Stimulated activated CD4-positive, alpha-beta T cell treated with anti-CD3 and anti-CD28 coated beads, Interleukin-12 subunit alpha, Interleukin-12 subunit beta, amount 100 ng/mL, for 24 hours (primary cell): Measurements from ENCODE around the gene F12.

Source experiments
- DNase-seq, 2 experiments: peaks; one replicate each; pipeline ENCODE4 v3.0.0-alpha.2; 2020; ENCODE audit warnings: low read depth in 2 of 2

Gene F12

DNA sequence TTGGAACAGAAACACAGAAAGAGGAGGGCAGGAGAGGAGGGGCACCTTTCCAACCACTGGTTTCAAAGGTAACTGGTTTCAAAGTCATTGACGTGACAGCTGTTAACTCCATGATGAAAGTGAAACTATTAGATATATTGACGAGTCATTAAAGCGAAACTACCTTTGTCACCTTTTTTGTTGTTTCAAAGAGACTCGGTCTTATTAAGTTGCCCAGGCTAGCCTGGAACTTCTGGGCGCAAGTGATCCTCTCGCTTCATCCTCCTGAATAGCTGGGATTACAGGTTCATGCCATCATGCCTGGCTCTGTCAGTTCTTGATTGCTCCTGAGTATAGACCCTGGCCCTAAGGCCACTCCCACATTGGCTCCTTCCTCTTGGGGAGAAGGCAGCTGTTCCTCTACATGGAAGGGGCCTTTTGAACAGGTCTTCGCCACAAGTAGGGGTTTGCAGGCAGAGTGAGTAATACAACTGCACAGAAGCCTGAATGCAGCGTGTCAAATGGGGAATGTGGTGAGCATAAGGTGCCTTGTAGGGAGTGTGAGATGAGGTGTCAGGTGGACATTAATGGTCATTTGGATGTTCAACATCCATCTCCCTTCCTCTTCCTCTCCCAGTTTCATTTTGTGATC is 3.4 kb upstream of the F12 start:
- no peak for DNase-seq

DNA sequence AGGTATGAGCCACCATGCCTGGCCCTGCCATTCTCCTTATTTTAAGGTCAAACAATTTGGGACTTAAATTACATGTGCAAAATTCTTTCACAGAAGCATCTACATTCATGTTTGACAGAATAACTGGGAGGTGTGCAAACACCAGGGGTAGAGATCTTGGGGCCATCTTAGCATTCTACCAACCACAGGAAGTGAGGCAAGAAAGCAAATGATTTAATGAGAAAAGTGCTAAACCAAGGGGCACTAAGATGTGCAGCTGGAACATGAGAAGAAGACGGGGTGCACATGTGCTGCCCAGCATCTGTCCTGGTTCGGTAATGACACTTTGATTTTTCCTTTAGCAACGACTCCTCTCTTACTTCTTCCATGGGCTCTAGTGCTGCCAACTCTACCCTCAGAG is 1.2 kb upstream of the F12 start:
- DNase-seq: no peak

DNA sequence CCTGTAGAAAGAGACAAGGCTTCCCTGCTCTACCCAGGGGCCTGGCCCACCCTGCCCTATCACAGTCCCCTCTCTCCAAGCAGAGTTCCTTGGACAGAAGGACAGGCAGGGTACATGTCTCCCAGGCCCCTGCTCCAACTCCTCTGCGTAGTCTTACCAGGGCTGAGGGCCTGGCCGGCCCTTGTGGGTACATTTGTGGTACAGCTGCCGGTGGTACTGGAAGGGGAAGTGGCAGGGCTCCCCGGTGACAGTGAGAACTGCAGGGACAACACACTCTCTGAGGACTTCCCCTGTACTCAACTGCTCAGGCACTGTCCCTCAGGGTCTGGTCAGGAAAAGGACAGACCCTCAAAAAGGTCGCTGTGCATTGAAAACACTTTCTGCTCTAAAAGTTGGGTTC is 3.6 kb downstream of the F12 start:
- no peak for DNase-seq

DNA sequence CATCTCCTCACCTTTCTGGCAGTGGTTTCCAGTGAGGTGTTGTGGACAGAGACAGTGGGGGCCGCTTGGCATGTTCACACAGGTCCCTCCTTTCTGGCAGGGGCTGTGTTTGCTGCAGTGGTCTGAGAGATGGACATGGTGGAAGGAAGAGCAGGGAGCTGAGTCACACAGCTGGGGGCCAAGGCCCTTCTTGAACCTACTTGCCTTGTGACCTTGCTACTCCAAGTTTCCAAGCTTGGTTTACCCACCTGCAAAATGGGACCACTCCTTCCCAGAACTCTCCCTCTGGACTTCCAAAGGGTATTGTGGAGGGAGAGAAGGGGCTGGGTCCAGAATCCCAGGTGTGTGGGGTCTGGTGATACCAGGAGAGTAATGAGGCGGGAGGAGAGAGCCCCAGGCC is 4.1 kb downstream of the F12 start:
- DNase-seq: no peak

DNA sequence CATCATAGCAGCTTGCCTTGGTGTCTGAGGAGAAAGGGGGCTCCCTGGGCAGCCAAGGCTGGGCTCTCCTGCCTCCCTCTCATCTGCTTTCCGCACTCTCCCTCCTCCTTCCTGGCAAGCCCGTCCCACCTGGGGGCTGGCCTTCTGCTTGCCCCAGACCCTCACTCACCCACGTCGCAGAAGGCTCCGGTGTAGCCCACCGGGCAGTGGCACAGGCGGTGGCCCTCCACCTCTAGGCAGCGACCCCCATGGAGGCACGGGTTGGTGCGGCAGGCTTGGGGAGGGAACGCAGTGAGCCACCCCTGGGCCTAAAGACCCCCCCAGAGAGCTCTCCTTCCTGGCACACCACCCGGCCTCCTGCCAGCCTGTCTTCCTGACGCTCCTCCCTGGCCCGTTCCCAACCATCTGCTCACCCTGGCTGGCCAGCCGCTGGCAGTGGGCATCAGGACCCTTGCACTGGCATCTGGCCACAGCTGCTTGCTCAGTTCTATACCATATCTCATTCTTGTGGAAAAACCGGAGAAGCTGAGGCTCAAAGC is 4.7 kb downstream of the F12 start:
- no peak for DNase-seq

DNA sequence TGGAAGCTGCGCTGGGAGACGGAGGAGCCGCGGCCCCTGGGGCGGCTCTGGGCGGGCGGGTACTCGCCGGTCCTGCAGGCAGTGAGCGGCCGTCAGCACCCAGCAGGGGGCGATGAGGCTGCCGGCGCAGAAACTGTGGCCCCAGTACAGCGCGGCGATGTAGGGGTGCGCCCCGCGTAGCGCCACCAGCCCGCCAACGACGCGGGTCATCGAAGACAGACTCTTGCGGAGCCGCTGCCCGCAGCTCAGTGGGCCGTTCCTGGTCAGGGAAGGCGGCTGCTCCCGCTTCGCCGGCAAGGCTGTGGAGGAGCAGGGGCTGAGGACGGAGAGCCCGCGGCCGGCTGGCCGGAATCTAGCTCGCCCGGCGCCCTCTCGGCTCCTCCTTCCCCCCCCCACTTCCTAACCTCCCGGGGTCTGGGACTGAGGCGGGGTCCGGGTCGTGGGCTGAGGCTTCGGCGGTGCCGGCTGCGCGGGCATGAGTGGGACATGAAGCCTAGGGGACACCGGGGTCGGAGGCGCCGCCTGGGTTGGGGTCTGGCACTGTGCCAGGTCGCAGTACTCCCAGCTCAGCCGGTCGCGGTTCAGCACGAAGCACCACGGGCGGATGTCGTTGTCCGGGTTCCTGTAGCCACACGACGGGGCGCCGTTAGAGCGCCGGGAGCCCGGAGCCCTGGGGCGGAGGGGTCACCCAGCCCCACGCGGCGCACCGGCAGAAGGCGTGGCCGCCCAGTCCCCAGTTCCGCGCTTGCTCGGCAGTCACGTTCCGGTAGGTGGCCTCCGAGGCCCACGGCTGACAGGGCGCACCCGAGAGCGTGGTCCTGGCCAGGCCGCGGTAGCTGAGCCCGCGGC is 5.3 kb downstream of the F12 start:
- peak; percentile 61 to 79 for DNase-seq

DNA sequence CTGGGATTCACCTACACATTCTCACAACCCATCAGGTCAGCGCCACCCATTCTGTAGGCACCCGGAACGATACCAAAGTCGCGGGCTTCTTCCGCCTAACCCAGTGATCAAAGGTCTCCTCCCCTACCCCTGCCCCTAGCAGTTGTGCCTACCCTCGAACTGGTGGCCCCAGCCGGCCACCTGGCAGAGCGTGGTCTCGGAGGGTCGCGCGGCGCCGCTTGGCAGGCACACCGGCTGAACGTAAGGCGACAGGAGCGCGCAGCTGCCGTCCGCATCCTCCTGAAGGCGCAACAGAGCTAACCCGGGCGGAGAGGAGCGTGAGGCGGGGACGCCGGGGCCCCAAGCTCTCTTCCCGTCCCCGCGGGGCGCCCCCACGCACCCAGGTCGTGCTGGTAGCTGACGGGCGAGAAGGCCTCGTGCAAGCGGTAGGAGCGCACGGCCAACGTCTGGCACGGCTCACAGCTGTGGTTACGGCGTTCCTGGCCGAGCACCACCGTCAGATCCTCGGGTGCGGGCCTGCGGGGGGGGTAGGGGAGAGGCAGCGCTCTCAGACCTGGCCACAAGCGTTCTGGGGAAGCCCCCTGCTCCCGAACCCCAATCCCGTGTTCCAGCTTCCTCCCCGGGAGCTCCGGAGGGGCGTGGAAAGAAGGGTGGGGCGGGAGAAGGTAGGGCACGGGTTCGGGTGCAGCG is 6.1 kb downstream of the F12 start:
- no peak for DNase-seq

DNA sequence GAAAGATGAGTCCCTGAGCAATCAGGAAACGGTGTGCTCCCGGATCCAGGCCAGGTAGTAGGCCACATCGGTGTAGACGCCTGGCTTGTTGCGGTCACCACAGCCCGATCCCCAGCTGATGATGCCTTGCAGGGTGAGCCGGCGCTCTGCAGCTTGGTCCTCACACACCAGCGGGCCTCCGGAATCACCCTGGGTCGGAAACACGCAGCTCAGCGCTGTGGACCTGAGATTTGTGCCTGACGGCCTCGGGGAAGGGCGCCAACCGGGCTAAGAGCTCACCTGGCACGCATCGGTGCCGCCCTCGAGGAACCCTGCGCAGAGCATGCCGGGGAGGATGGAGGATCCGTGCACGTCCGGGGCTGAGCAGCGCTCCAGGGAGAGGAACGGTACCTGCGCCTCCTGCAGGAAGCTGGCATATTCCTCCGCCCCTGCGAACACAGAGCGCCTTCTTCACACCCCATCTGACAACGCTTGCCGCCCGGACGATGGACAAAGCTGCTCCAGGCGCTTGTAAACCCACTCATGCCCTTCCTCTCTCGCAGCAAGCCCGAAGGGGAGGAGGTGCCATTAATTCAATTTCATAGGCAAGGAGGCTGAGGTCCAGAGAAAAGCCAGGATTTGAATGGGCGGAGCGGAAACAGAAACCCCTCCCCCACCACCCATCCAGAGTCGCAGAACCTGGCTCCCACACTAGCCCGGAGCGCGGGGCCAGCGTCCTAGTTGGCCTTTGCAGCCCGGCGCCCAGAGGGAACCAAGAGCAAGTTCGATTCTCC is 6.9 kb downstream of the F12 start:
- peak in 1 of 2 experiments; percentile 72 for DNase-seq

DNA sequence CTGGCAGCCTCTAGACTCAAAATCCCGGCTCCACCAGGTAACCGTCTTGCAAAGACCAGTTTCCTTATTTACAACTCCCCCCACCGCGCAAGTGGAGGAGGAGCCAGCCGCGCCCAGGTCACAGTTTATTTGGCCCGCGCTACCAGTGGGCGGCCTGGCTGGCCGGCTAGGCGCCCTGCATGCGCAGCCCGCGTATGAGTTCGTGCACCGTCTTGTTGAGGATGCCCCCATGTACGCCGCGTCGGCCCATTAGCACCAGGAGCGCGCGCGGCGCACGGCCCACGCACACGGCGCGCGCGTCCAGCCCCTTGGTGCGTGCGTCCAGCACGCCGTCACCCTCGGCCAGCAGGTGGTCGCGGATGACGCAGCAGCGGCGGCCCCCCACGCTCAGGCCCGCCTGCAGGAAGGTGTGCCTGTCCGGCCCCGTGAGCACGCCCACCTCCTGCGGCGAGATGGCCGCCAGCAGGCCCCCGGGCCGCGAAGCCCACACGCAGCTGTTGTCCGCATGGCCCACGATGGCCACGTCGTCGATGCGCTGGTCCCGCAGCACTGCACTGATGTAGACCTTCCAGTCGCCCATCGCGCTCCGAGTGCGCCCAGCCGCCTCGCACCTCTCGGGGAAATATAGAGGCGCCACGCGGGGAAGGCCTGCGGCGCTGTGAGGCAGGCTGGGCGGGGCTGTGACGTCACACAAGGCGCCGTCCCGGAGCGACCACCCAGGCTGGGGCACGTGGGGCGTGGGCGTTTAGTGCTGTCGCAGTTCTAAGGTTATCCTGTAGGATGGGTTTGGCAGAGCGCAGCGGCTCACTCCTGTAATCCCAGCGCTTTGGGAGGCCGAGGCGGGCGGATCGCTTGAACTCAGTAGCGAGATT is 9.1 kb downstream of the F12 start, which contains the start of gene PFN3:
PFN3 (minus strand) TSS at position 665 of the 872 bp plus-strand sequence; CDS start at position 580, 85 bp downstream.
- DNase-seq: no peak

DNA sequence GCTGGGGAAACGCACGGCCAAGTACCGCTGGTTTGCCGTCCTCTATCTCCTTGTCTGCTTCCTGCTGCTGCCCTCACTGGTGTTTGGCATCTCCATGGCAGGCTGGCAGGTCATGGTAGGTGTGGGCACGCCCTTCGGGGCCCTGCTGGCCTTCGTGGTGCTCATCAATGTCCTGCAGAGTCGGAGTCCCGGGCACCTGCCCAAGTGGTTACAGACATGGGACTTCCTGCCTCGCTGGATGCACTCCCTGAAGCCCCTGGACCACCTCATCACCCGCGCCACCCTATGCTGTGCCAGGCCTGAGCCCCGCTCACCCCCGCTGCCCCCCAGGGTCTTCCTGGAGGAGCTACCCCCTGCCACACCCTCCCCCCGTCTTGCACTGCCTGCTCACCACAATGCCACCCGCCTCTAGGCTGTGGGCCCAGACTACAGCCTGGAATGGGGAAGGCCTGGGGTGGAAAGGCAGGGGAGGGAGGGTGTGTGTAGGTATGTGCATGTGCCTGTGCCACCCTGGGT is 11.4 kb downstream of the F12 start:
- no peak for DNase-seq

DNA sequence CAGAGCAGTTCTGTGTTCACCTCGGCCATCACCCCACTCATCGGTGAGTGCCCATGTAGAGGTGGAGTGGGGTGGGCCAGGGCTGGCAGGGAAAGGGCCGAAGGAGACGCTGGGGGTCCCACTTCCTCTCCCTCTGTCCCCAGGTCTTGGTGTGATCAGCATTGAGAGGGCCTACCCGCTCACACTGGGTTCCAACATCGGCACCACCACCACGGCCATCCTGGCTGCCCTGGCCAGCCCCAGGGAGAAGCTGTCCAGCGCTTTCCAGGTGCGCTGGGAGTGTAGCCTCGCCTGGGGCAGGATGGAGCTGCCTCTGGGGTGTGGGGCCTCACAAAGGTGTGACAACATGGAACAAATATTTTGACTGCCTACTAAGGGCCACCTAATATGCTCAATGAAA is 12.6 kb downstream of the F12 start:
- no peak for DNase-seq

DNA sequence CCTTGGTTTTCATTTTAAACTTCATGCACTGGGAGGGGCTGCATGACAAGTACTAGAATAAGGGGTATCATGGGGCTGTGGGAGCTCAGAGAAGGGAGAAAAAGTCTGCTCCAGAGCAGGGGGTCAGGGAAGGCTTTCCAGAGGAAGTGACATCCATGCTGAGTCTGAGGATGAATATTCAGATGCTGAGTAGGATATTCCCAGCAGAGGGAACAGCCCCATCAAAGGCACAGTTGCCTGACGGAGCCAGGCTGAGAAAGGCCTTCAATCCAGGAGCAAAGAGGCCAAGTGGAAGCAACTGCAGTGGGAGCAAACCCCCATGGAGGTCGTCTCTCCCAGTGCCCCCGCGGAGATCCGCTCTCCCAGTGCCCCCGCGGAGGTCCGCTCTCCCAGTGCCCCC is 13.3 kb downstream of the F12 start:
- no peak for DNase-seq

DNA sequence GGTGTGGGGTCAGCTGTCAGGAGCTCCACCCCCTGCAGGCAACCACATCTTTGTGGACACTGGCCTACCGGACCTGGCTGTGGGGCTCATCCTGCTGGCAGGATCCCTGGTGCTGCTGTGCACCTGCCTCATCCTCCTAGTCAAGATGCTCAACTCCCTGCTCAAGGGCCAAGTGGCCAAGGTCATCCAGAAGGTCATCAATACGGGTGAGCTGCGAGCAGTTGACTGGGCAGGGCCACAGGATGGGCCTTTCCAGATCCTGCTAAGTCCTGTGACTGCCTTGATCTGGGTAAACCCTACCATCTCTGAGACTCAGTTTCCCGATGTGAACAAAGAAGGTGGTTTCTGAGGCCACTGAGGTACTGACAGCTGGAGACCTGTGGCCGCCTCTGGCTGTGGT is 15.4 kb downstream of the F12 start:
- no peak for DNase-seq

DNA sequence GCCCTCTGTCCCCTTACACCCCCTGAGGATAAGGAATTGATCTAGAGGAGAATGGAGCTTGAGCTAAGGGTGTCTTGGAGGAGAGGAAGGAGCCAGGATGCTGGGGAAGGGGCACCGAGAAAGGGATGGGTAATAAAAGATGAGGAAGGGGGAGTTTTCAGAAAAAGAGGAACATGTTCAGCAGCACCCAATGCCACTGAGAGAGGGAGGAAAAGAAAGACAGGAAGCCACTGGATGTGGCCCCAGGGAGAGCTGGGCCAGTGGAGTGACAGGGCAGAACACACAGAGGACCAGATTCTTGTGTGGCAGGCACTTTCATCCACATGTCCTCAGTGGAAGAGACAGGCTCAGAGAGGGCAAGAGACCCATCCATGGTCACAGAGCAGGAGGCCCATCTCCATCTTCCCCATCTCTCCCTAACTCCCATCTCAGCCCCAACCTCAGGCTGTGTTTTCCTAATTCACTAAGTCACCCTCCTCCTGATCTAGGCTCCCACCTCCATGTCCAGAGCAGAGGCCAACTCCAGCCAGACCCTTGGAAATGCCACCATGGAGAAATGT is 16.1 kb downstream of the F12 start:
- DNase-seq: no peak

DNA sequence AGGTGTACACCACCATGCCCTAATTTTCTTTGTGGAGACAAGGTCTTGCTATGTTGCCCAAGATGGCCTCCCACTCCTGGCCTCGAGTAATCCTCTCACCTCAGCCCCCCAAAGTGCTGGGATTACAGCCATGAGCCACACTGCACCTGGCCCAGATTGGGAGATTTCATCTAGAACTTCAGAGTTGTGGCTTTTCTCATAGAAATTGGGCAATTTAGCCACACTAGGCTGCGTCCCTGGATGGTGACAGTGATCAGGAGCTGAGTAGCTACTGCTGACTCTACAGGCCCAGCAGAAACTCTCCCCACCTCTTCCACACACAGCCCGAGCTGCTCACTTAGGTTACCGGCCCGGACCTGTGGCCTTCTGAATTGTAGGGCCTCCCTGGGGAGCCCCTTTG is 16.6 kb downstream of the F12 start:
- no peak for DNase-seq

DNA sequence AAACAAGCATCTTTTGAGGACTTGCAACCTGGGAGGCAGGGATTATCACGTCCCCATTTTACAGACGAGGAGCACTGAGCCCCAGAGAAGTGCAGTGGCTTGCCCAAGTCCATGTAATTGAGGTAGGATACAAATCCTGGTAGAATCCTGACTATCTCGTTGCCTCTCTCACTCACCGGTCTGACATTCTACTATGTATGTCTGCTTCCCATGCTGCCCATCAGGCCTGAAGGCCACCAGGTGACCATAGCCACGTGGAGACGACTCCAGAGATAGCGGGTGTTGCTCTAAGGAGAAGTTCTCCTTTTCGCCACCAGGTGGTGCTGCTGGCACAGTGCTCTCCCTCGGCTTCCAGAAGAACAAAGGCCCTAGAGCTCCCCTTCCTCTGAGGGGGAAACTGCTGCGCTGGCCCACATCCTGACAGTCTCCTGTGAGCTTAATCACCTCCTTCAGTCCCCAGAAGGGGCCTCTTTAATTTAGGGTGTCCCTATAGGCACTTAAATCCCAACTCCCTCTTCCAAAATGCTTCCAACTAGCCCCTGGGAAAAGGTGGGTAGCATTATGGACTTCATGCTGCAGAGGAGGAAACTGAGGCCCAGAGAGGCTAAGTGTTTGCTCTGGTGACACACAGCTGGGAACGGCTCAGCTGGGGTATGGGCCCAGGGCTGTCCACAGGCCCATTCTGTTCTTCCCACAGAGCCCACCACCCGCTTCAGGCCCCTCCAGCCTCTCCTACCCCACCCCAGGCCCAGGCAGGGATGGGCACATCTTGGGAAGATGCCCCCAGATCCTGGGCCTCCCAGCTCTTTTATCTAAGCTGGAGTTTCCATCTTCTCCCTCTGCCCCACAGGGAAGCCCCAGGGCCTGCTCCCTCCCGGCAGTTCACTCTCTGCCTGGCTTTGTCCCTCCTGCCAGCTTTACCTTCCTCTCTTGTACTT is 18.7 kb downstream of the F12 start:
- peak; percentile 75 to 88 for DNase-seq

DNA sequence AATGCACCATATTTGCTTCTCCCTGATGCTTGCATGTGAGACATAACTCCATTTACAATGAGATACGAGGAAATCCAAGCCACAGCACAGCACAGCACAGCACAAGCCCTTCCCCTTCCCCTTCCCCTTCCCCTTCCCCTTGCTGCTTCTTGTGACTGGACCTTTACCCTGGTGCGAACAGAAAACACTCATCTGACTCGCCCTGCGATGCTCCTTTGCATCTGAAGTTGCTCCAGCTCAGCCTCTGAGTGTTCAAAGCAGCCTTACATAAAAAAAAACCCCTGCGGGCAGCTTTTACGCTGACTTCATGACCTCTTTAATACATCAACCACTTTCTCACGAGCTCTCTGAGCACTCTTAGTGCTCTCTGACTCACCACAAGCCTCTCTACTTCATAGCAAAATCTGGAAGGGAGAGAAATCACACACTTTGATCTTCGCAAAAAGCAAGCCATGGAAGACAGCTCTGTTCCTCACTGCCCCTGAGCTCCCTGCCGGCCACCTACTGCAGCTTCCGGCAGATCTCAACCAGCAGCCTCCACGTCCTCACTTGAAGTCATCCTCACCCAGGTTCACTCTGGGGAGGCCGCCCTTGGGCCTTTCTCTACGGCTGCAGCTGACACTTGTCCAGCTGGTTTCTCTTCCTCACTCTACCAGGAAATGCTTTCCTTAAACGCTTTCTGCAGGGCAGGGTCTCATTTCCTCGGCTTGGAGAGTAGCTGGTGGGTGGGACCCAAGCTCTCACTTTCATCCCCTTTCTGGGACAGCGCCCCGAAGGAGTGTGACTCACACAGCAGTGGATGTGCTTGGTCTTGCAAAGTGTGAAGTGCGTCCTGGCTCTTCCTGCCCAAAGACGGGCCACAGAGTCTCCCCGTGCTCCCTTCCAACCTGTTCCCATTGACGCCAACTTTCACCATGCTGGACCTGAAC is 19.9 kb downstream of the F12 start:
- peak in 1 of 2 experiments; percentile 32 for DNase-seq

DNA sequence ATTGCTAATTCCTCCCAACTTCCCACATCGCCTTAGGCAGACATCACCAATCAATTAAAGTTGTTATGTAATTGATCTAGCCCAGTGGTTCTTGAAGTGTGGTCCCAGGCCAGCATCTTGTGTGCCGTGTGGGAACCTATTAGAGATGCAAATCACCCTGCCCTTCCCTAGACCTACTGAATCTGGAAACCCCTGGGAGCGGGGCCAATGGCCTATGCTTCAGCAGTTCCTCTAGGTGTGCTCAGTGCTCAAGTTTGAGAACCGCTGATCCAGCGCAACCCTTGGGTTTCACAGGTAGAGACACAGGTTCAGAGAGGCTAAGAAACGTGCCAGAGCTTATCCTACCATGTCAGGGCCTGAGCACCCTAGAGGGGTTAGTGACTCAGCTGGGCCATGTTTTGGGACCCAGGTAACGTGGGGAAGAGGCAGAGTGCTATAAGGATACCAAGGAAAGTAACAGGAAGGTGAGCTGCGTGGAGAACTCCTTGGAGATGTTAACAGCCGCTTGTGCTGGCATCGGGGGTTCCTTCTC is 20.8 kb downstream of the F12 start:
- no peak for DNase-seq
